Measurements from ENCODE around the gene ADSS2. TPM values are rescaled to one million over a fixed set of nuclear protein-coding genes. Genes with fewer than 3 reads are reported as not detected.

The ADSS2 gene
- polyA plus RNA-seq, 1 of the 3 experiments (the other 2 are of a cell fraction), result 30.7 TPM

DNA sequence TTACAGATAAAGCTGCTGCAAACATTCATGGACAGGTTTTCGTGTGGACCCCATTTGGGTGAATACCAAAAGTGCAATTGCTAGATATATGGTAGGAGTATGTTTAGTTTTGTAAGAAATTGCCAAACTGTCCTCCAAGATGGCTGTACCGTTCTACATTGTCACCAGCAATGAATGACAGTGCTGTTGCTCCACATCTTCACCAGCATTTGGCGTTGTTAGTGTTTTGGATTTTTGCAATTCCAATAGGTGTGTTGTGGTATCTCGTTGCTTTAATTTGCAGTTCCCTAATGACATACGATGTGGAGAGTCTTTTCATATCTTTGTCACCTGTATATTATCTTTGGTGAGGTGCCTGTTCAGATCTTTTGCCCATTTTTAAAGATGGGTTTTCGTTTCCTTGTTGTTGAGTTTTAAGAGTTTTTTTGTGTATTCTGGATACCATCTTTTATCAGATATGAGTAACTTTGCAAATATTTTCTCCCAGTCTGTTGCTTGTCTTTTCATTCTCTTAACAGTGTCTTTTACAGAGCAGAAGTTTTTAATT lies 21.4 kb upstream of the ADSS2 start:
- Histone ChIP-seq H3K27me3 (ENCODE audit: insufficient read depth) (no peaks in the 10 kb centered on the region), H4K20me1 (ENCODE audit: insufficient read depth) (no peaks in the 10 kb centered on the region), H3K4me3 (ENCODE audit: low read depth in 2 of 2, low read length in 1 of 2) (no peak overlapping the region), H3K79me2 (ENCODE audit: insufficient read depth) (no peaks in the 10 kb centered on the region), H3K9ac (no peak overlapping the region), H3K4me1 (ENCODE audit: control insufficient read depth in 1 of 2, insufficient read depth in 2 of 2, low read depth in 1 of 2, low read length in 1 of 2) (no peaks in the 10 kb centered on the region), H3K9me3 (no peaks in the 10 kb centered on the region), H3F3A (replicated peaks; ENCODE audit: insufficient read depth) (no peaks in the 10 kb centered on the region), H3K36me3 (replicated peaks in 1 of 2; ENCODE audit: control insufficient read depth in 1 of 2, insufficient read depth in 2 of 2, low read length in 1 of 2) (no peaks in the 10 kb centered on the region), H2AFZ (ENCODE audit: low read depth) (no peak overlapping the region), H3K9me2 (no peaks in the 10 kb centered on the region), H3K4me2 (no peak overlapping the region), H3K27ac (ENCODE audit: low read depth in 2 of 2, low read length in 1 of 2) (no peak overlapping the region)
- 78% methylated on average over 6 of the region's 6 CpGs for WGBS (ENCODE audit: low lambda C conversion rate)
- ChIA-PET CTCF (no interaction called here), POLR2A (no interaction called here)
- TF ChIP-seq YY1 (IDR thresholded peaks at IDR 0.05; ENCODE audit: low read depth) (no peak), SIN3A (IDR thresholded peaks at IDR 0.05; ENCODE audit: borderline replicate concordance, low read depth, low read length) (no peak), RFX5 (IDR thresholded peaks at IDR 0.05; ENCODE audit: low read length) (no peak), EP300 (IDR thresholded peaks at IDR 0.05; ENCODE audit: borderline replicate concordance in 1 of 2, low read depth in 1 of 2, low read length in 1 of 2) (no peak), TAF1 (IDR thresholded peaks at IDR 0.05; ENCODE audit: borderline replicate concordance, low read depth, low read length) (no peak)
- TF ChIP-seq, protein P1, sequence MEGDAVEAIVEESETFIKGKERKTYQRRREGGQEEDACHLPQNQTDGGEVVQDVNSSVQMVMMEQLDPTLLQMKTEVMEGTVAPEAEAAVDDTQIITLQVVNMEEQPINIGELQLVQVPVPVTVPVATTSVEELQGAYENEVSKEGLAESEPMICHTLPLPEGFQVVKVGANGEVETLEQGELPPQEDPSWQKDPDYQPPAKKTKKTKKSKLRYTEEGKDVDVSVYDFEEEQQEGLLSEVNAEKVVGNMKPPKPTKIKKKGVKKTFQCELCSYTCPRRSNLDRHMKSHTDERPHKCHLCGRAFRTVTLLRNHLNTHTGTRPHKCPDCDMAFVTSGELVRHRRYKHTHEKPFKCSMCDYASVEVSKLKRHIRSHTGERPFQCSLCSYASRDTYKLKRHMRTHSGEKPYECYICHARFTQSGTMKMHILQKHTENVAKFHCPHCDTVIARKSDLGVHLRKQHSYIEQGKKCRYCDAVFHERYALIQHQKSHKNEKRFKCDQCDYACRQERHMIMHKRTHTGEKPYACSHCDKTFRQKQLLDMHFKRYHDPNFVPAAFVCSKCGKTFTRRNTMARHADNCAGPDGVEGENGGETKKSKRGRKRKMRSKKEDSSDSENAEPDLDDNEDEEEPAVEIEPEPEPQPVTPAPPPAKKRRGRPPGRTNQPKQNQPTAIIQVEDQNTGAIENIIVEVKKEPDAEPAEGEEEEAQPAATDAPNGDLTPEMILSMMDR (IDR thresholded peaks at IDR 0.05), result no peak
- DNase-seq, result no peak

DNA sequence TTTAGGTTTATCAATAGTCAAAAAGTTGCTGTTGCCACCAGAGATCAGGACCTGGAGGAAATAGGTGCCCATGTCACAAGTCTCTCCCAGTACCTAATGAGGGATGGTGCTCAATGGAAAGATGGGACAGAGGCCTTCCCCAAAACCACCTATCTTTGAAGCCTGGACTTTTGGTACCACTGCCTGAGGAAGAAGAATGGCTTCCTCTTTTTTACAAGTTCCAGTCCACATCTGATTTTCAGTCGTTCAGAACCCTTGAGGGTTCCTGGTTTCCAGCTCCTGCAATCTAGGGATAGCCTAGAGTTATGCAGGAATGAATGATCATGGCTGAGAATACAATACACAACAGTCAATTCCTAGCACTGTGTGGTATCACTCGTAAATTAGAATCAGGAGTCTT lies 15.0 kb upstream of the ADSS2 start:
- no peaks in the 10 kb centered on the region for H3K9me2 ChIP-seq
- 71% methylated on average over 2 of the region's 2 CpGs for whole genome bisulfite sequencing (ENCODE audit: low lambda C conversion rate)
- H3K4me1 ChIP-seq (ENCODE audit: control insufficient read depth in 1 of 2, insufficient read depth in 2 of 2, low read depth in 1 of 2, low read length in 1 of 2), result peaks cover 0 to 2% of the 10 kb centered on the region in 2 experiments; a peak in 1 of 4 replicates
- H3K9ac ChIP-seq, result no peak overlapping the region
- CTCF ChIA-PET, result no interaction called here
- H3K27me3 ChIP-seq (ENCODE audit: insufficient read depth), result no peaks in the 10 kb centered on the region
- no peak overlapping the region for H2AFZ ChIP-seq (ENCODE audit: low read depth)
- no peak overlapping the region for H3K4me2 ChIP-seq
- peaks cover 3% of the 10 kb centered on the region for H3F3A ChIP-seq (replicated peaks; ENCODE audit: insufficient read depth)
- H3K79me2 ChIP-seq (ENCODE audit: insufficient read depth), result no peaks in the 10 kb centered on the region
- TF ChIP-seq ELF1 (IDR thresholded peaks at IDR 0.05), result no peak
- TF ChIP-seq, protein P2, sequence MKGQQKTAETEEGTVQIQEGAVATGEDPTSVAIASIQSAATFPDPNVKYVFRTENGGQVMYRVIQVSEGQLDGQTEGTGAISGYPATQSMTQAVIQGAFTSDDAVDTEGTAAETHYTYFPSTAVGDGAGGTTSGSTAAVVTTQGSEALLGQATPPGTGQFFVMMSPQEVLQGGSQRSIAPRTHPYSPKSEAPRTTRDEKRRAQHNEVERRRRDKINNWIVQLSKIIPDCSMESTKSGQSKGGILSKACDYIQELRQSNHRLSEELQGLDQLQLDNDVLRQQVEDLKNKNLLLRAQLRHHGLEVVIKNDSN (IDR thresholded peaks at IDR 0.05; ENCODE audit: borderline replicate concordance, low read depth), result no peak
- no peak for TF ChIP-seq RXRA (IDR thresholded peaks at IDR 0.05; ENCODE audit: borderline replicate concordance, low read depth)
- TF ChIP-seq MEF2A (IDR thresholded peaks at IDR 0.05; ENCODE audit: borderline replicate concordance, low read depth), result no peak
- no peak for TF ChIP-seq YY1 (IDR thresholded peaks at IDR 0.05; ENCODE audit: low read depth)
- TF ChIP-seq FOSL2 (IDR thresholded peaks at IDR 0.05; ENCODE audit: borderline replicate concordance, low read depth), result no peak
- TF ChIP-seq NFIC (IDR thresholded peaks at IDR 0.05; ENCODE audit: borderline replicate concordance), result no peak
- TF ChIP-seq SMC3 (IDR thresholded peaks at IDR 0.05; ENCODE audit: low read depth, low read length), result no peak
- TF ChIP-seq SIN3A (IDR thresholded peaks at IDR 0.05; ENCODE audit: borderline replicate concordance, low read depth, low read length), result no peak
- peaks cover 0 to 6% of the 10 kb centered on the region in 2 experiments for H3K36me3 ChIP-seq (replicated peaks in 1 of 2; ENCODE audit: control insufficient read depth in 1 of 2, insufficient read depth in 2 of 2, low read length in 1 of 2)
- no peaks in the 10 kb centered on the region for H3K9me3 ChIP-seq
- H4K20me1 ChIP-seq (ENCODE audit: insufficient read depth), result no peaks in the 10 kb centered on the region
- no peak overlapping the region for H3K27ac ChIP-seq (ENCODE audit: low read depth in 2 of 2, low read length in 1 of 2)
- no peak overlapping the region for H3K4me3 ChIP-seq (ENCODE audit: low read depth in 2 of 2, low read length in 1 of 2)
- POLR2A ChIA-PET, result no interaction called here
- DNase-seq, result no peak
